ENCODE results near the gene CARMIL3.

The CARMIL3 gene

DNA sequence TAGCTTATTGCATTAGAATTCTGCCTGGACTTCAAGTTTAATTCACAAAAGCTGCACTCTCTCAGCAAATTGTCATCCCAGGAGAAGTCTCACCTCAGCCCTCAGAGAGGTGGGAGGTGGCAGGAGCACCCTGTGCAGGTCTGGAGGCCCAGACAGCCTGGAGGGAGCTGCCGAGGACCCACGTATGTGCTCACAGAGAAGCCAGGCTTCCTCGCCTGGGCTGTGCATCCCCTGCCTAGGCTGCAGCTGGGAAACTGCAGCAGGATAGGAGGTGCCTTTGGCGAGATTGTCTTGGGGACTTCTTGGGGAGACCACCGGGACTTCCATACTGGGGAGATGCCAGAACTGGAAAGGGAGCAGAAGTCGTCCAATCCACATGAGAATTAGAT lies 28.3 kb downstream of the CARMIL3 start:
- no peak for DNase-seq (ENCODE audit: low spot score)
- peak overlapping the region; percentile 72; the same call in 1 of the 2 replicates for H3K27ac ChIP-seq
- TF ChIP-seq, protein P1, sequence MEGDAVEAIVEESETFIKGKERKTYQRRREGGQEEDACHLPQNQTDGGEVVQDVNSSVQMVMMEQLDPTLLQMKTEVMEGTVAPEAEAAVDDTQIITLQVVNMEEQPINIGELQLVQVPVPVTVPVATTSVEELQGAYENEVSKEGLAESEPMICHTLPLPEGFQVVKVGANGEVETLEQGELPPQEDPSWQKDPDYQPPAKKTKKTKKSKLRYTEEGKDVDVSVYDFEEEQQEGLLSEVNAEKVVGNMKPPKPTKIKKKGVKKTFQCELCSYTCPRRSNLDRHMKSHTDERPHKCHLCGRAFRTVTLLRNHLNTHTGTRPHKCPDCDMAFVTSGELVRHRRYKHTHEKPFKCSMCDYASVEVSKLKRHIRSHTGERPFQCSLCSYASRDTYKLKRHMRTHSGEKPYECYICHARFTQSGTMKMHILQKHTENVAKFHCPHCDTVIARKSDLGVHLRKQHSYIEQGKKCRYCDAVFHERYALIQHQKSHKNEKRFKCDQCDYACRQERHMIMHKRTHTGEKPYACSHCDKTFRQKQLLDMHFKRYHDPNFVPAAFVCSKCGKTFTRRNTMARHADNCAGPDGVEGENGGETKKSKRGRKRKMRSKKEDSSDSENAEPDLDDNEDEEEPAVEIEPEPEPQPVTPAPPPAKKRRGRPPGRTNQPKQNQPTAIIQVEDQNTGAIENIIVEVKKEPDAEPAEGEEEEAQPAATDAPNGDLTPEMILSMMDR (conservative IDR thresholded peaks at IDR 0.05; ENCODE audit: low read depth): no peak
- ChIA-PET CTCF (interaction anchor here (0.7 to 1.6 kb wide), 3 partner anchors 11 to 29 kb away, joined by 3 to 7 read pairs (median 5); no protein-coding TSS in a partner anchor), POLR2A (ENCODE audit: low non-redundant PET) (interaction anchor here (1.3 kb wide), 1 partner anchor 34 kb away, joined by 4 read pairs; the partner anchor contains the start of genes DCAF11 and NRL)

DNA sequence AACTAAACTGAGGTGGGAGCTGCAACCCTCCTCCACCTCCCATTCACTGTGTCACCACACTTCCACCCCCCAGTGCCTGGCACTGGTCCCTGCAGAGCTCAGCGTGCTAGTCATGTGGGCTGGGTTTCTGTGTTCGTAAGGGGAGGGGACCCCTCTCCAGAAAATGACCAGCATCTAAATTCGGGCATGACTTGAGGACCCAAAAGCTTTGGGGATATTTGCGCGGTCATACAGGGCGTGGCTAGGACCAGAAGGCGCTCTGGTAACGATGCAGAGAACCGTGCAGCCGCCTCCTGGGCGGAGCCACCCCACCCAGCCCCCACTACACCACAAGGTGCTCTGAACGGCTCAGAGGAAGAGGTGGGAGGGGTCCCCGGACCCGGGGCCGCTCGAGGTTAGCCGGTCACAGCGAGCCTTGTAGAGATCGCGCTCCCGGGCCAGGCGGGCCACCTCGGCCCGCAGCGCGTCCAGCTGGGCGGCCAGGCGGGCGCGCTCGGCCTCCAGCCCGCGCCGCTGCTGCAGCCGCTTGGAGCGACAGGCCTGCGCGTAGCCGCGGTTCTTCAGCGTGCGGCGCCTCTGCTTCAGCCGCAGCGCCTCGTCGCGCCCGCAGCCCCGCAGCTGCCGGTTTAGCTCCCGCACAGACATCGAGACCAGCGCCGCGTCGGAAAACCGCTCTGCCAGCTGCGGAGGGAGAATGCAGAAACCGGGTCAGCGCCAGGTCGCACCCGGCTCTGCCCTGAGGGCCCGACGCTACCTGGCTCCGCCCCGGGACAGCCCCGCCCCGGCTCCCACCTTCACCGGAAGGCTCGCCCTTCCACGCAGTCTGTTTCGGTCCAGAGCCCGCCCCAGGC lies 29.3 kb downstream of the CARMIL3 start:
- peak; percentile 57 for DNase-seq (ENCODE audit: low spot score)
- ChIA-PET POLR2A (ENCODE audit: low non-redundant PET) (interaction anchor here (0.5 to 1.3 kb wide), 3 partner anchors 32 to 93 kb away, joined by 3 to 4 read pairs (median 3); partner anchors contain the start of genes DCAF11 and NRL), CTCF (interaction anchor here (0.7 to 1.6 kb wide), 2 partner anchors 10 to 28 kb away, joined by 3 to 7 read pairs; no protein-coding TSS in a partner anchor)
- H3K27ac ChIP-seq: peak overlapping the region; percentile 72
- TF ChIP-seq, protein P1 (conservative IDR thresholded peaks at IDR 0.05; ENCODE audit: low read depth): no peak

DNA sequence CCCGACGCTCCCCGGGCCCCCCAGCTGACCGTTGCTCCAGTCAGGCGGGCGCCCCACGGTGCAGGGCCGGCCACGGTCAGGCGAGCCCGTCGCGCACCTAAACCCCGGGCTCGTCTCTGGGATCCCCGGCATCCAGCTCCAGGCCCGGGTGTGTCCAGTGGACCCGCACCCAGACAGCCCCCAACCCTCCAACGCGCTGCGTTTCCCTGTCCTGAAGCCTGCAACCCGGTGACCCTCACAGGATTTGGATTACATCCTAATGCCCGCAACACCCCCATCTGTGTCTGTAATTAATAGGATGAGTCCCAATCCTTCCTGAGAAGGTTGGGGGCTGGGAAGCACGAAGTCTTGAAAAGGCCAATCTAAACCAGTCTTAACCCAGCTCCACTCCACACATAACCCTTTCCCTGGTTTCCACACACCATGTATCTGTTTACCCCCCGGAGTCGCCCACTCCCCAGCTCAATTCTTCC lies 30.0 kb downstream of the CARMIL3 start:
- POLR2A ChIA-PET (ENCODE audit: low non-redundant PET): interaction anchor here (0.6 to 0.9 kb wide), 2 partner anchors 20 to 93 kb away, joined by 3 read pairs; no protein-coding TSS in a partner anchor
- H3K27ac ChIP-seq: peak overlapping the region; percentile 72
- TF ChIP-seq, protein P1 (conservative IDR thresholded peaks at IDR 0.05; ENCODE audit: low read depth): no peak
- CTCF ChIA-PET: interaction anchor here (1.0 to 1.6 kb wide), 2 partner anchors 24 to 27 kb away, joined by 6 to 7 read pairs; no protein-coding TSS in a partner anchor
- no peak for DNase-seq (ENCODE audit: low spot score)

DNA sequence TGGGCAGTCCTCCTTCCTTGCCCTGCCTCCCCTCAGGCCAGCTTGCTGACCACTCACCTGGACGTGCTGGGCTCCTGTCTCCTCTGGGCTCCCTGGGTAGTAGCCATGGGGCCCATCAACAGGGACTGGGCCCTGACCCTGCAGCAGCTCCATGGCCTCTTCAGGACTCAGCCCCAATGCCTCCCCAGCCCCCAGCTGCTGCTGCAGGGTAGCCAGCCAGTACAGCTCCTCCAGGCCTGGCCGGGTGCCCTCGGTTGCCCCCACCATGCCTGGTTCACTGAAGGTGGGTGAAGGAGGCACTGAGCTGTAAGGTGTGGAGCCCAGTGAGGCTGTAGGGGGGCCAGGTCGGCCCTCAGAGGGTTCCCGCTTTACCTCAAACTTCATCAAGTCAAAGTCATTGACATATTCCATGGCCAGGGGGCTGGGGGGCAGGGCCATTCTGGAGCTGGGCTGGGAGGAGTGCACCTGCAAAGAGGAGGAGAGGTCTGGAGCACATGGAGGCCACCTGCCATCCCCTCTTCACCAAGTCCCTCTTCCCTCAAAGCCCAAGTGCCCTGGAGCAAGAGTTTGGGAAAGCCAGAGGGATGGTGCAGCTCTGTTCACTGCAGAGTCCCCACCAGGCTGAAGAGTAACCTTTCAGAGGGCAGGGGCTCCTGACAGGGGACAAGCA lies 30.7 kb downstream of the CARMIL3 start:
- ChIA-PET CTCF (interaction anchor here (1.0 kb wide), 1 partner anchor 24 kb away, joined by 6 read pairs; no protein-coding TSS in a partner anchor), POLR2A (ENCODE audit: low non-redundant PET) (interaction anchor here (0.6 kb wide), 1 partner anchor 20 kb away, joined by 3 read pairs; no protein-coding TSS in a partner anchor)
- TF ChIP-seq, protein P1 (conservative IDR thresholded peaks at IDR 0.05; ENCODE audit: low read depth): no peak

DNA sequence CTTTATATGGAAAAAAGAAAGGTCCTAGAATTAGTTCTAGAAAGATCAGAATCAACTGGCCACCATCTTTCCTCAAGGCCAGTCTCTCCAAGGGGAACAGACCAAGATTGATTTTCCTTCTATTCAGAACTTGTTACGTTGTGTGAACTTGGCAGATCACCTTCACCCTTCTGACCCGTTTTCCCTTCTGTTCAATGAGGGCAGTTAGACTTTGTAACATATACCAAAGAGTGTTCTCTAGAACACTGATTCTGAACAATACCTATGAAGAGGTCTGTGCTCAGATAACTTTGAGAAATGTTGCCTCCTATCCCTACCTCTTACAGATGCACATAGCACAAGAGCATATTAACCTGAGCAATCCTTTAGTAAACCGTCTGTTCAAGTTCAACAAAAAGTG lies 31.7 kb downstream of the CARMIL3 start:
- CTCF ChIA-PET: no interaction called here
- POLR2A ChIA-PET (ENCODE audit: low non-redundant PET): no interaction called here
- TF ChIP-seq, protein P1 (conservative IDR thresholded peaks at IDR 0.05; ENCODE audit: low read depth): no peak
- DNase-seq (ENCODE audit: low spot score): no peak
- no peak overlapping the region for H3K27ac ChIP-seq

More for the DNA sequence above, 30.7 kb downstream of the CARMIL3 start:
- DNase-seq (ENCODE audit: low spot score): no peak
- H3K27ac ChIP-seq: no peak overlapping the region

DNA sequence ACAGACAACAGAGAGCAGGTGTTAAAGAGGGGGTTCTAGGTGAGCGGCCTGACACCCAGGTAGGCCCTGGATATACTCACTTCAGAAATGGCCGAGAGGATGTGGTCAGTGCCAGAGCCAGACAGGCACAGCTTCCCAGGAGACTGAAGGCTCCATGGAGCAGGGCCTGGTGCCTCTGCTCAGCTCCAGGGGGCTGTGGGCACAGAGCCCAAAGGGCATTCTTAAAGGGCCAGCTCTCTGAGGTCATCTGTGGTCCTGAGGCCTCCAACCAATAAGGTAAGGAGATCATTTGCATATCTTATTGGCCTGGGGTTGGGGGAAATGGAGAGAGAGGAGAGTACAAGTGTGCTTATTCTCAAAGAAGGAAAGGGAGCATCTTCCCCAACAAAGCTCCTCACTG lies 32.6 kb downstream of the CARMIL3 start:
- no peak overlapping the region for H3K27ac ChIP-seq
- ChIA-PET CTCF (interaction anchor here (0.6 kb wide), 2 partner anchors 73 to 1837 kb away, joined by 3 to 4 read pairs; no protein-coding TSS in a partner anchor), POLR2A (ENCODE audit: low non-redundant PET) (no interaction called here)
- no peak for DNase-seq (ENCODE audit: low spot score)
- TF ChIP-seq, protein P1 (conservative IDR thresholded peaks at IDR 0.05; ENCODE audit: low read depth): no peak

Measured in RWPE1 (cell line).